Panc1 (cell line): Measurements from ENCODE around the gene SNTG2. TPM values are rescaled to one million over a fixed set of nuclear protein-coding genes. Genes with fewer than 3 reads are reported as not detected.

Source experiments
- ATAC-seq: fragments of 200-7000 bp; cut with Tn5 transposase; 2 replicates; pipeline ENCODE4 v1.9.1; 2020; ENCODE audit warnings: mild to moderate bottlenecking, moderate library complexity
- BruUV-seq: library from RNA; stranded (reverse); fragments of 400-500 nt; replicated peaks from 2 replicates; lab custom pipeline; 2021; lab: Mats Ljungman, UMichigan
- CTCF ChIA-PET: fragments of 300-600 bp; sonication (Branson Sonifier 250); formaldehyde crosslinking; loops from one replicate; lab custom pipeline; 2022; ENCODE audit warnings: antibody characterized with exemption; lab: Charles Lee
- POLR2A ChIA-PET: fragments of 300-600 bp; sonication (Branson Sonifier 250); formaldehyde crosslinking; loops from one replicate; lab custom pipeline; 2022; ENCODE audit warnings: antibody characterized with exemption; lab: Charles Lee
- DNase-seq: peaks from one replicate; pipeline ENCODE4 v3.0.0-alpha.2; 2010; ENCODE audit warnings: low read depth, low spot score
- H3K27ac ChIP-seq: 2 replicates; pipeline ENCODE4 v1.5.1; 2011; ENCODE audit warnings: mild to moderate bottlenecking, low read length, inconsistent platforms
- H3K27me3 ChIP-seq: fragments of 200-500 bp; sonication (Bioruptor generic); 2 replicates; pipeline ENCODE4 v1.6.0; 2014; ENCODE audit warnings: low read length, inconsistent platforms; ENCODE audit not compliant: control insufficient read depth, insufficient read depth
- H3K36me3 ChIP-seq: fragments of 200-500 bp; sonication (Bioruptor generic); 2 replicates; pipeline ENCODE4 v1.5.1; 2014; ENCODE audit warnings: inconsistent platforms, mild to moderate bottlenecking, low read length, moderate library complexity; ENCODE audit not compliant: control insufficient read depth, insufficient read depth
- H3K4me1 ChIP-seq: 2 replicates; pipeline ENCODE4 v1.5.1; 2011; ENCODE audit warnings: inconsistent platforms, mild to moderate bottlenecking, low read length, moderate library complexity; ENCODE audit not compliant: control insufficient read depth, insufficient read depth
- H3K4me3 ChIP-seq, 2 experiments: 2 replicates each; pipeline ENCODE4 v1.5.1; 2011 to 2012; ENCODE audit warnings: low read depth in 2 of 2, low read length in 2 of 2, mild to moderate bottlenecking in 2 of 2, inconsistent platforms in 1 of 2, moderate library complexity in 1 of 2
- H3K9me3 ChIP-seq: fragments of 200-500 bp; sonication (Bioruptor generic); 2 replicates; pipeline ENCODE4 v1.5.1; 2014; ENCODE audit warnings: low read depth, mild to moderate bottlenecking, inconsistent platforms, low read length, moderate library complexity; ENCODE audit not compliant: control insufficient read depth, insufficient read depth
- CTCF ChIP-seq: fragments of 450-650 bp; IDR thresholded peaks from 2 replicates; pipeline ENCODE4 v1.5.1; 2017; ENCODE audit warnings: mild to moderate bottlenecking
- POLR2AphosphoS5 ChIP-seq: IDR thresholded peaks from 2 replicates; pipeline ENCODE4 v1.6.1; 2012; ENCODE audit warnings: mild to moderate bottlenecking, low read depth, low read length, moderate library complexity
- REST ChIP-seq, 2 experiments: IDR thresholded peaks; 2 replicates each; pipeline ENCODE4 v1.6.1; 2011 to 2012; ENCODE audit warnings: low read depth in 2 of 2, control low read depth in 1 of 2, low read length in 1 of 2, mild to moderate bottlenecking in 1 of 2, moderate library complexity in 1 of 2; ENCODE audit not compliant: insufficient read depth in 1 of 2
- SIN3A ChIP-seq: IDR thresholded peaks from 2 replicates; pipeline ENCODE4 v1.6.1; 2012; ENCODE audit warnings: low read depth, mild to moderate bottlenecking, low read length, moderate library complexity, borderline replicate concordance; ENCODE audit not compliant: insufficient read depth
- TCF7L2 ChIP-seq: IDR thresholded peaks from 2 replicates; pipeline ENCODE4 v1.6.1; 2011; ENCODE audit warnings: mild to moderate bottlenecking, low read depth, low read length, inconsistent platforms
- in situ Hi-C: cut with HindIII; loops from 2 replicates; pipeline ENCODE4 v1.10.0; 2016; ENCODE audit warnings: low sequenced_read_pairs, low pct_unique_long_range_greater_than_20kb
- intact Hi-C: fragments of 100-400 bp; cut with micrococcal nuclease; formaldehyde crosslinking; loops from one replicate; pipeline ENCODE4 v1.10.0; 2022; ENCODE audit not compliant: unreplicated experiment
- total RNA-seq: library from RNA; stranded (reverse); gene quantifications from one replicate; pipeline ENCODE4 v1.2.1, GENCODE V29; 2021; ENCODE audit not compliant: unreplicated experiment

The SNTG2 gene
- total RNA-seq, 1 experiment from 2014 or later = not detected

GRCh38 chr2:1310202-1310601 lies 359.6 kb downstream of the SNTG2 start:
- ATAC-seq (no peak), DNase-seq (no peak)
- in situ Hi-C loops = no loop called here
- ChIA-PET POLR2A (no interaction called here), CTCF (no interaction called here)
- no peaks in the 10 kb centered on the region for H3K27me3 ChIP-seq
- H3K9me3 ChIP-seq = no peaks in the 10 kb centered on the region
- TF ChIP-seq TCF7L2 (no peak), POLR2AphosphoS5 (no peak), CTCF (no peak), REST (IDR thresholded peaks at IDR 0.05; ENCODE audit: insufficient read depth in 1 of 2, low read depth in 2 of 2, low read length in 1 of 2) (no peak), SIN3A (no peak)
- no peaks in the 10 kb centered on the region for H3K36me3 ChIP-seq
- no peak overlapping the region for H3K4me3 ChIP-seq
- intact Hi-C loops = no loop called here
- H3K4me1 ChIP-seq = no peaks in the 10 kb centered on the region
- H3K27ac ChIP-seq = no peak overlapping the region
- no TSS peak for BruUV-seq

- POLR2A ChIA-PET = no interaction called here
- H3K27ac ChIP-seq = no peak overlapping the region
- H3K4me3 ChIP-seq = no peak overlapping the region
- H3K4me1 ChIP-seq = no peaks in the 10 kb centered on the region
- CTCF ChIA-PET = no interaction called here
- no TSS peak for BruUV-seq
- H3K9me3 ChIP-seq = no peaks in the 10 kb centered on the region
- ATAC-seq (no peak), DNase-seq (no peak)
- H3K36me3 ChIP-seq = no peaks in the 10 kb centered on the region
- in situ Hi-C loops = no loop called here
- TF ChIP-seq TCF7L2 (no peak), SIN3A (no peak), CTCF (no peak), REST (IDR thresholded peaks at IDR 0.05; ENCODE audit: insufficient read depth in 1 of 2, low read depth in 2 of 2, low read length in 1 of 2) (no peak), POLR2AphosphoS5 (no peak)
- H3K27me3 ChIP-seq = no peaks in the 10 kb centered on the region
- intact Hi-C loops = no loop called here
These were observed 360.2 kb downstream of the SNTG2 start for GRCh38 chr2:1310866-1311265.
